Thoracic aorta endothelial cell (primary cell): ENCODE measurements around the gene HELT. TPM values are rescaled to one million over a fixed set of nuclear protein-coding genes. Genes with fewer than 3 reads are reported as not detected.

ENCODE experiments used
- total RNA-seq: library from RNA; depleted of rRNA; stranded (reverse); fragments of >200 nt; gene quantifications from 2 replicates; pipeline ENCODE4 v1.2.3, GENCODE V29; 2012

HELT gene, protein sequence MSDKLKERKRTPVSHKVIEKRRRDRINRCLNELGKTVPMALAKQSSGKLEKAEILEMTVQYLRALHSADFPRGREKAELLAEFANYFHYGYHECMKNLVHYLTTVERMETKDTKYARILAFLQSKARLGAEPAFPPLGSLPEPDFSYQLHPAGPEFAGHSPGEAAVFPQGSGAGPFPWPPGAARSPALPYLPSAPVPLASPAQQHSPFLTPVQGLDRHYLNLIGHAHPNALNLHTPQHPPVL
- not detected in 2 replicates for total RNA-seq

DNA sequence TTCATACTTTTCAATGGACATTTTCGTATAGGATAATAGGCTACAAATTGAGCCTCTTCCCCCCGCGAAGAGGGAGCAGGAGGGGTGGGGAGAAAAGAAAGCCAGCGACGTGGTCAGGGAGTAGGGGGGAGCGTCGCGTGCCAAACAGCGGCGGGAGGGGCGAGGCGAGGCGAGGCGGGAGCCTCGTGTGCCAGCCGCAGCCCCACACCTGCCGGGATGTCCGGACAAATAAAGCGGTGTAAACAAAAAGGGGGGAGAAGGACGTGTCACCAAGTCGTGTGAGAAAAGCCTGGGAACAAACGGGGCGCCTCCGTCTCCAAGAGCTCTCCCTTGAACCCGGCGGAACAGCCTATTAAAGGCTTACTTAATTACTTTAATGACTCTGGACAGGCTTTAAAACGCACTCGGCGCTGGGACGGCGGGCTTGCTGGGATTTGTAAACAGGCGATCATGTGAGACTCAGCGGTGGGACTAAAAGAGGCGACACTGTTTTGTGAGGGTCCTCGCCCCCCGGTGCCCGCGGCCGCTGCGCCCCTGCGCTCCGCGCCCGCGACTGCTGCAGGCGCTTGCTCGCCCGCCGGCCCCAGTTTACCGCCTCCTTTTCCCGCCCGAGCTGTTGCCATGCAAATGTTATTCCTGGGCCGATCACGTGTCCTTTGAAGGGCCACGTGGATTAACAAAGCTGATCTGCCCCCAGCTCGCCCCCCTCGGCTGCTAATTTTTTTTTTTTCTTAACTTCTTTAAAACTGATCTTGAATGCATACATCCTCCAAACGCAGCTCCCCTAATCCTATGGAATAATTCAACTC is at the start of gene HELT:
TSS of gene HELT (plus strand) at position 527 of the 809 bp plus-strand sequence. CDS start 439 bp downstream, outside the sequence.

Other genes with a start within 250 kb of the HELT start
- 31.3 and 37.6 TPM in 2 replicates for gene ACSL1, start 192.5 kb upstream of the HELT start, total RNA-seq
- 7.3 and 12.2 TPM in 2 replicates for gene SLC25A4, start 124.8 kb downstream of the HELT start, total RNA-seq
- gene CFAP97, start 185.5 kb downstream of the HELT start, total RNA-seq = 44.7 and 57.2 TPM in 2 replicates
- 39.0 and 41.9 TPM in 2 replicates for gene SNX25, start 191.1 kb downstream of the HELT start, total RNA-seq